A673 (cell line): ENCODE measurements around the gene IRS4.

ENCODE experiments used
- CTCF ChIP-seq: fragments of 300-800, 200-600 bp; sonication (generic); conservative IDR thresholded peaks from 2 replicates; pipeline ENCODE4 v1.5.1; 2017; ENCODE audit warnings: low read depth, mild to moderate bottlenecking, antibody characterized with exemption, low read length, moderate library complexity, mixed read lengths
- EZH2 ChIP-seq: fragments of 200-600 bp; sonication (generic); IDR thresholded peaks from 2 replicates; pipeline ENCODE4 v1.6.1; 2017; ENCODE audit warnings: borderline replicate concordance, low read depth, mild to moderate bottlenecking, mixed read lengths, antibody characterized with exemption, low read length; ENCODE audit not compliant: poor library complexity, severe bottlenecking

DNA sequence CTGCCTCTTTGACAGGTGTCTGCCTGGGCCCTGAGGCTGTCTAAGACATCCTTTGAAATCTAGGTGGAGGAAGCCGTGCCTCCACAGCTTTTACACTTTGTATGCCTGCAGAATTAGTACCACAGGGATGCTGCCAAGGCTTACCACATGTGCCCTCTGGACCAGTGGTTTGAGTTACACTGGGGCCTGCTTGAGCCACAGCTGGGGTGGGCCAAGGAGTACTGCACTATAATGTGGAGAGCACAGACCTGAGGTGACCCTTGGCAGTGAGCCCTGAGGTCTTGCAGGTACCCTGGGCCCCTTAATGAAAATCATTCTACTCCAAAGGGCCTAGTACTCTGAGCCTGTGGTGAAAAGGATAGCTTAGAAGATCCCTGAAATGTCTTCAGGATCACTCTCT lies 27.2 kb upstream of the IRS4 start:
- TF ChIP-seq CTCF (no peak), EZH2 (no peak)
